Measurements from ENCODE around the gene HCRT. TPM values are rescaled to one million over a fixed set of nuclear protein-coding genes. Genes with fewer than 3 reads are reported as not detected.

The HCRT gene
- total and polyA plus RNA-seq, 2 donors (not counting 1 experiment from before 2014, with no cell fraction given), result not detected

DNA sequence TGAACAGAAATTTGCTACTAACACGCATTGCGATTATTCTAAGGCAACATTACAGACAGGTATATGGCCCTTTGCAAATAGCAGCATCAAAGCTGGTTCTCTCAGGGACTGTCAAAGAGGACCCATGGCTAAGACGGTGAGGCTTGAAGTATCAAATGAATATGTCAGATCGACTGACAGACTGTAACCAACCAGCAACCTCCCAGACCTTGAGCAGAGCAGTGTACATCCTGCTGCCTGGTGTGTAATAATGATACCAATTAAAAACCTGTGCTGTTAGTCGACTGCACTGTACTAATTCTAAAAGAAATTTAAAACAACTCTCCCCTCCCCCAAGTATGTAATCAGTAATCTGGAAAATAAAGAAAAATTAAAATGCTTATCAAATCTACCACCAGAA, 45.0 kb upstream of the HCRT start:
- H3K4me3 ChIP-seq (ENCODE audit: control extremely low read depth in 1 of 5, extremely low read depth in 1 of 5, insufficient read depth in 1 of 5, low read depth in 2 of 5, low read length in 4 of 5), result no peak overlapping the region
- no peak overlapping the region for H3K27ac ChIP-seq (ENCODE audit: low read length in 2 of 2)
- Mint-ChIP-seq H3K4me1 (no peaks in the 10 kb centered on the region), H3K27ac (no peak overlapping the region), H3K27me3 (no peaks in the 10 kb centered on the region), H3K4me3 (no peak overlapping the region), H3K9me3 (ENCODE audit: insufficient read depth) (no peaks in the 10 kb centered on the region)
- H2AFZ ChIP-seq (ENCODE audit: insufficient read depth, low read depth, low read length, poor library complexity, severe bottlenecking), result no peak overlapping the region
- H3K9me3 ChIP-seq (ENCODE audit: control extremely low read depth in 1 of 3, control insufficient read depth in 2 of 3, insufficient read depth in 1 of 3, low read length in 2 of 3), result no peaks in the 10 kb centered on the region
- POLR2A ChIA-PET, result interaction anchor here (0.7 kb wide), 1 partner anchor 10 kb away, joined by 3 read pairs; no protein-coding TSS in a partner anchor
- intact Hi-C loops (cut with micrococcal nuclease), result no loop called here
- ATAC-seq (ENCODE audit: low read depth) (no peak), DNase-seq (no peak)
- peaks cover 9% of the 10 kb centered on the region for H4K20me1 ChIP-seq (ENCODE audit: control insufficient read depth, insufficient read depth, low read length, poor library complexity, severe bottlenecking)
- peaks cover 20% of the 10 kb centered on the region for H3K79me2 ChIP-seq (ENCODE audit: control insufficient read depth, insufficient read depth, low read length)
- no peak overlapping the region for H3K9ac ChIP-seq (ENCODE audit: low read length)
- WGBS (ENCODE audit: insufficient coverage), result 100% methylated on average over 1 of the region's 5 CpGs
- no peaks in the 10 kb centered on the region for H3K27me3 ChIP-seq (replicated peaks in 1 of 4; ENCODE audit: control extremely low read depth in 1 of 4, control insufficient read depth in 3 of 4, insufficient read depth in 4 of 4, low read length in 3 of 4)
- no peak overlapping the region for H3K4me2 ChIP-seq (replicated peaks; ENCODE audit: low read depth, low read length, poor library complexity, severe bottlenecking)
- TF ChIP-seq EZH2 (IDR thresholded peaks at IDR 0.05; ENCODE audit: borderline replicate concordance, insufficient read depth, low read depth, low read length, poor library complexity, severe bottlenecking) (no peak), CTCF (IDR thresholded peaks at IDR 0.05) (no peak)
- no peaks in the 10 kb centered on the region for H3K4me1 ChIP-seq (ENCODE audit: control insufficient read depth in 2 of 2, insufficient read depth in 2 of 2, low read length in 2 of 2)
- CTCF ChIA-PET, result no interaction called here
- H3K36me3 ChIP-seq (replicated peaks in 1 of 2; ENCODE audit: control extremely low read depth in 1 of 2, control insufficient read depth in 1 of 2, extremely low read depth in 1 of 2, insufficient read depth in 2 of 2, low read length in 1 of 2), result peaks cover 8 to 15% of the 10 kb centered on the region in 2 experiments

GRCh38 chr17:42227849-42228700, 42.8 kb upstream of the HCRT start:
- ATAC-seq (ENCODE audit: low read depth) (no peak), DNase-seq (no peak)
- no peak overlapping the region for H3K4me3 Mint-ChIP-seq
- H3K4me3 ChIP-seq (ENCODE audit: control extremely low read depth in 1 of 5, extremely low read depth in 1 of 5, insufficient read depth in 1 of 5, low read depth in 2 of 5, low read length in 4 of 5), result no peak overlapping the region
- peaks cover under 1% of the 10 kb centered on the region for H3K79me2 ChIP-seq (ENCODE audit: control insufficient read depth, insufficient read depth, low read length)
- H3K4me1 ChIP-seq (ENCODE audit: control insufficient read depth in 2 of 2, insufficient read depth in 2 of 2, low read length in 2 of 2), result no peaks in the 10 kb centered on the region
- H3K27me3 ChIP-seq (replicated peaks in 1 of 4; ENCODE audit: control extremely low read depth in 1 of 4, control insufficient read depth in 3 of 4, insufficient read depth in 4 of 4, low read length in 3 of 4), result no peaks in the 10 kb centered on the region
- H3K36me3 ChIP-seq (replicated peaks in 1 of 2; ENCODE audit: control extremely low read depth in 1 of 2, control insufficient read depth in 1 of 2, extremely low read depth in 1 of 2, insufficient read depth in 2 of 2, low read length in 1 of 2), result peaks cover 12 to 32% of the 10 kb centered on the region in 2 experiments
- H3K4me1 Mint-ChIP-seq, result no peaks in the 10 kb centered on the region
- ChIA-PET CTCF (no interaction called here), POLR2A (no interaction called here)
- intact Hi-C loops (cut with micrococcal nuclease), result loop anchor here (10.0 kb wide), 1 partner anchor 47 kb away; the partner anchor contains the start of gene STAT5B
- no peaks in the 10 kb centered on the region for H3K9me3 Mint-ChIP-seq (ENCODE audit: insufficient read depth)
- TF ChIP-seq CTCF (IDR thresholded peaks at IDR 0.05), result no peak
- TF ChIP-seq EZH2 (IDR thresholded peaks at IDR 0.05; ENCODE audit: borderline replicate concordance, insufficient read depth, low read depth, low read length, poor library complexity, severe bottlenecking), result no peak
- H3K9ac ChIP-seq (ENCODE audit: low read length), result no peak overlapping the region
- no peak overlapping the region for H2AFZ ChIP-seq (ENCODE audit: insufficient read depth, low read depth, low read length, poor library complexity, severe bottlenecking)
- 93% methylated on average over 10 of the region's 11 CpGs for WGBS (ENCODE audit: insufficient coverage)
- H3K27ac Mint-ChIP-seq, result no peak overlapping the region
- H3K9me3 ChIP-seq (ENCODE audit: control extremely low read depth in 1 of 3, control insufficient read depth in 2 of 3, insufficient read depth in 1 of 3, low read length in 2 of 3), result no peaks in the 10 kb centered on the region
- H3K27me3 Mint-ChIP-seq, result no peaks in the 10 kb centered on the region
- no peak overlapping the region for H3K27ac ChIP-seq (ENCODE audit: low read length in 2 of 2)
- no peak overlapping the region for H3K4me2 ChIP-seq (replicated peaks; ENCODE audit: low read depth, low read length, poor library complexity, severe bottlenecking)
- H4K20me1 ChIP-seq (ENCODE audit: control insufficient read depth, insufficient read depth, low read length, poor library complexity, severe bottlenecking), result peaks cover 6% of the 10 kb centered on the region

Measured in B cell (primary cell).